Measurements from ENCODE around the gene ONECUT2.
"Not testable (repeated sequence)": the region's sequence is repeated elsewhere in the genome, so short reads cannot be mapped to it uniquely, and the experiment has no call there.

ONECUT2 gene

DNA sequence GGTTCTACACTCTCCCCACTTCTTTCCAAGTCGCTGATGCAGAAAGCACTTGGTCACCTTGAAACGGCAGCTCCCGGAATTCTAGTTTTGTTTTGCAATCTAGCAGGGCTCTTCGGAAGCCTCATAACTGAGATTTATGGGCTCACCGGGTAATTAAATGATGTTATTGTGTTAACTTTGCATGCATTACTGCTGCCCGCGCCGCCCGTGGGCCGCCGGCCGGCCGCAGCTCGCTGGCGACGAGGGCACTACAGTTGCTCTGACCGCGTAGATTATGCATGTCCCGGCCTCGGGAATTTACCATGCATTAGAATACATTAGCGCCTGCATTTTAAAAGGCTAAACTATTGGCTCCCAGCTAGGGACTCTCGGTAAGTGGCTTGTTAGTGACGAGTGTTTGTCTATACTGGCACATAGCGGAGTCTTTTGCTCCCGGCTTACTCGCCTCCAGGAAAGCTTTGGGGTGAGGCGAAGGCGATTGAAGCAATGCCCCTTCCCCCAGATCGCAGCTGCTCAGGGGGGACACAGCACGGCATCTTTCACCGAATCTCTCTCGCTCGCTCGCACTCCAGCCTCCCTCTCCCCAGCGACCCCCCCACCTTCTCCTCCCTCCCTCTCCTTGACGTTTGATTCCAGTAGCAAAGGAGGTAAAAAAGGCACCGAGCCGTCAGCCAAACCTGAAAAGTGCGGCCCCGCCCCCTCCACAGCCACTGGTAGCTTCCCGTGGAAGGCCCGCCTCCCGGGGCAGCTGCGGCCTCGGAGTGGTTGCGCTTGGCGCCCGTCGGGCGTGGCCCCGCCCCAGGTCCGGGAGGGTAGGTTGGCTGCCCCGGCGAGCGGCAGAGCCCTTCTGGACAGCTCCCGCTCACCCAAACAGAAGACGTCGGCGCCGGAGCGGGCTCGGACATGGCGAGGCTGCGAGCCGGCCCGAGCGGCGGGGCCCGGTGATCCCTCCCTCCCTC lies at the start of gene ONECUT2:
Gene ONECUT2 (plus strand): TSS at position 839 of the 959 bp plus-strand sequence. CDS start 343 bp downstream, outside the sequence.
- peak; percentile 93 for DNase-seq

DNA sequence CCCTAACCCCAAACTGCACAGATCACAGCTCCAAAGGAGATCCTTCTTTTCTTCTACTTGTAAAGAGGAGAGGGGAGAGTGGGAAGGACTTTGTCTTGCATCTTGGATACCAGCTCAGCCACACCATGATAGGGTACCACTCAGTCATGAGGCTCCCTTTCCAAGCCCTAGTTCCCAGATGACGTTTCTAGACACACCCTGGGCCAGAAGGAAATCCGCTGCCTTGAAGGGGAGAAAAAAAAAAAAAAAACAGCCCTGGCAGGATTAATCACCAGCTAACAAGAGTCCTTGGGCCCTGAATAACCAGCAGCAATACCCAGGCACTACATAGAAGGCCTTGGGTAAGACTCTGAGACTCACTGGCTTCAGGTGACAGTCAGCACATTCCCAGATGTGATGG lies 45.9 kb upstream of the ONECUT2 start:
- no peak for DNase-seq

DNA sequence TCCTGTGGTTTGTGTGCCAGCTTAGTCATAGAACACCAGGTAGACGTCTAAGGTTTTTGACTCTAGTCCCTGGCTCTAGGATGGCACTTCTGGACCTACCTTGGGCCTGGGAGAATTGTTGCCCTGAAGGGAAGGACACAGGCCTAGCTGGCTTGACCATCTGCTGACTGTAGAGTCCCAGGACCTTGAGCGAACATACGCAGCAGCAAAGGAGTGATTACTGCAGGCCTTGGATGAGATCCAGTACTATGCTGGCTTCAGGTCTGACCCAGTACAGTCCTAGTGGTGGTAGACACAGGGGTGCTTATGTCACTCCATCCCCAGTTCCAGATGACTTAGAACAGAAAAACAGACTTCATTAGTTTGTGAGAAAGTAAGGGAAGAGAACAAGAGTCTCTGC lies 45.1 kb upstream of the ONECUT2 start:
- no peak for DNase-seq

DNA sequence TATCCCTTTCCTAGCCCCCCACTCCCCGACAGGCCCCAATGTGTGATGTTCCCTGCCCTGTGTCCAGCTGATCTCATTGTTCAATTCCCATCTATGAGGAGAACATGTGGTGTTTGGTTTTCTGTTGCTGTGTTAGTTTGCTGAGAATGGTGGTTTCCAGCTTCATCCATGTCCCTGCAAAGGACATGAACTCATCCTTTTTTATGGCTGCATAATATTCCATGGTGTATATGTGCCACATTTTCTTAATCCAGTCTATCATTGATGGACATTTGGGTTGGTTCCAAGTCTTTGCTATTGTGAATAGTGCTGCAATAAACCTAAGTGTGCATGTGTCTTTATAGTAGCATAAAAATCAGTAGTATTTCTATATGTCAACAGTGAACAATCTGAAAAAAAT lies 40.4 kb upstream of the ONECUT2 start:
- not testable (repeated sequence) for DNase-seq

DNA sequence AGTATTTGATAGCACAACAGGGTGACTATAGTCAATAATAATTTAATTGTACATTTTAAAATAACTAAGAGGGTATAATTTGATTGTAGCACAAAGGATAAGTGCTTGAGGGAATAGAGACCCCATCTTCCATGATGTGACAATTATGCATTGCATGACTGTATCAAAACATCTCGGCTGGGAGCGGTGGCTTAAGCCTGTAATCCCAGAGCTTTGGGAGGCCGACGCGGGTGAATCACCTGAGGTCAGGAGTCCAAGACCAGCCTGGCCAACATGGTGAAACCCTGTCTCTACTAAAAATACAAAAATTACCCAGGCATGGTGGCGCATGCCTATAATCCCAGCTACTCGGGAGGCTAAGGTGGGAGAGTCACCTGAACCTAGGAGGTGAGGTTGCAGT lies 38.3 kb upstream of the ONECUT2 start:
- DNase-seq = not testable (repeated sequence)

DNA sequence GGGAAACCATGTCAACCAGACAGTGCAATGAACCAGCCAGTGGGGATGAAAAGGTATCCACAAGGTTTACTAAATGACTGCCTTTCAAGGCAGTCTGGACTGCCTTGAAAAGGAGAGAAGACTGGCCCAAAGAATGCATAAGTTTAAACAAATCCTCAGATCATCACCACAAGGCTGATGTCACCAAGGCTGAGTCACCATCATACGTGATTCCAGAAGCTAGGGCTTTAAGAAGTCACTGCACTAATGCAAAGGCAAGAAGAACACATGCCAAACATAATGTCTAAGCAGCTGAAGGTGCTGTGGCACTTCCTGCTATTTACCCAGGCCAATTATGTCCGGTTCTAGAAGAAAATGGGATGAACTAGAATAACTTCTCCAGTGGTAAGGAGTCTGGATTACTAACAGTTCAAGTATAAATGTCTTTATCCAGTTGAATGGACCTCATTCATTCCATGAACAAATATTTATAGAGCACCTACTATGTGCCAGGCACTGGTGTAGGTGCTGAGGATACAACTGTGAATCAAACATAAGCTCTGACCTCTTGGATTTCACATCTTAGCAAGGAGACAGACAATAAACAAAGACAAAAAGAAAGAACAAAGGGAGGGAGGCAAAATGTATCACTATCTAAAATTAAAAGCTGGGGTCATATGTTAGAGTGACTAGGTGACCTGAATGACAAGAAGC lies 37.6 kb upstream of the ONECUT2 start:
- DNase-seq = no peak

DNA sequence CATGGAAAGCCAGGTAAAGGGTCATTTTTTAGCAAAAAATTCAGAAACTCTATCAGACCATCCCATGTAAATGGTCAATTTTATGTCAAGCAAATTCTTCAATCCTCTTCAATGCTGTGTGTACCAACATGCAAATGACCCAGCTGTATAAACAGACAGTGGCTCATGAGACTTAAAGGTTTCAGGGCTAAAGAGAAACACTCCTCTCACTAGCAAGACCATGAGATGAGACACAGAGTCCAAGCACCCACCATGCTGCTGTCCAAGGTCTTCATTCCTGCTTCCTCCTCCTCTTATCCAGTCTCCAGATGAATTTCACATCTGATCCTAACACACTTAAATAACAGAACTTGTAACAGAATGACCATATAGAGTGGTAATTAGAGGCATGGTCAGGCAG lies 30.8 kb upstream of the ONECUT2 start:
- no peak for DNase-seq

DNA sequence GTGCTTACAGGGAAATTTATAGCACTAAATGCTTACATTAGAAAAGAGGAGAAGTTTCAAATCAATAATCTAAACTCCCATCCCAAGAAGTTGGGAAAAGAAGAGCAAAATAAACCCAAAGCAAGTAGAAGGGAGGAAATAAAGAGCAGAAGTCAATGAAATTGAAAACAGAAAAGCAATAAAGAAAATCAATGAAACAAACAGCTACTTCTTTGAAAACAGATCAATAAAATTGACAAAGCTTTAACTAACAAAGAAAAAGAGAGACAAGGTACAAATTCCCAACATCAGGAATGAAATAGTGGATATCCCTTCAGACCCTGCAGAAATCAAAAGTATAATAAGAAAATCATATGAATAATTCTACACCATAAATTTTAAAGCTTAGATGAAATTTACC lies 25.5 kb upstream of the ONECUT2 start:
- no peak for DNase-seq

DNA sequence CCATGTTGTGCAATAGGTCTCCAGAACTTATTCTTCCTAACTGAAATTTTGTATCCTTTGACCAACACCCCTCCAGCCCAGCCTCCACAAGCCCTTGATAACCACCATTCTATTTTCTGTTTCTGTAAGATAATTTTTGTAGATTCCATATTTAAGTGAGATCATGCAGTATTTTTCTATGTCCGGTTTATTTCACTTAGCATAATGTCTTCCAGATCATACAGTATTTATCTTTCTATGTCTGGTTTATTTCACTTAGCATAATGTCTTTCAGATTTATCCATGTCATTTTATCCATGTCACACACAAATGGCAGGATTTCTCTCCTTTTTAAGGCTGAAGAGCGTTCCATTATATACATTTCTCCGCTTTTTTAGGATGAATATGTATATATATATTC lies 24.4 kb upstream of the ONECUT2 start:
- DNase-seq = no peak

DNA sequence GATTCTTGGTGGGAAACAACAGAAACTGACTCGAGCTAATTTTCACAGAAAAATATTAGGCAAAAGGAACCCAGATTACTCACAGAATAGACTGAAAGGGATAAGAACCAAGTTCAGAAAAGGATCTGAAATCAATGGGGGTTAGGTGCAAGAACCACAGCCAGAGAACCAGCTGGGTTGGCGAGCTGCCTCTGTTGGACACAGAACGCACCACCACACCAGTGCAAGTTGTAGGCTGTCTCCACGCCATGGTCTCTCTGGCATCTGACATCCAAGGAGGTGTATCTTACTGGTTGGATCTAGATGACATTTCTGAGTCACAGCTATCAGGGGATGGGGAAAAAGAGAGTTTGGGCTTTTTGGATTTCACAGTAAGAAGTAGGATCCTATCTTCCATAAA lies 18.6 kb upstream of the ONECUT2 start:
- DNase-seq = no peak

DNA sequence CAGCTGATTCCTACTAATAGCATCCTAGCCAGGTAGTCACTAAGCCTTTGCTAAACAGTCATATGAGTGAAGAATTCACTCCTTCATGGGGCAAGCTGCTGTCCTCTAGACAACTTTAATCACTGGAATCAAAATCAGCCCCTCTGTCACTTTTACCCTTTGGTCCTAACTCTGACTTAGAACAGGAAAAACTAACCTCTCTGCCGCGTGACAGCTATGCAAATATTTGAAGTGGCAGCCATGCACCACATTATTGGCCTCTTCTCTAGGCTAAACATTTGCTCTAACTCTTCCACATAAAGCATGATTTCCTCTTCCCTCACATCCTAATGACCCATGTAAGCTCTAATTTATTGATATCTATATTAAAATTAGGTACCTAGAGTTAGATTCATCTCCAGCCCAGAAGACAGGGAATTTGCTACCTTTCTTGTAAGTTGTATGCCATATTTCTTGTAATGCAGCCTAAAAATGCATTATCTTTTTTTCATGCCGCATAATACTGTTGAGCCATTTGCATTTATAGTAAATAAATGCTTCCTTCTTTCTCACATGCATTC lies 12.8 kb upstream of the ONECUT2 start:
- DNase-seq = no peak

DNA sequence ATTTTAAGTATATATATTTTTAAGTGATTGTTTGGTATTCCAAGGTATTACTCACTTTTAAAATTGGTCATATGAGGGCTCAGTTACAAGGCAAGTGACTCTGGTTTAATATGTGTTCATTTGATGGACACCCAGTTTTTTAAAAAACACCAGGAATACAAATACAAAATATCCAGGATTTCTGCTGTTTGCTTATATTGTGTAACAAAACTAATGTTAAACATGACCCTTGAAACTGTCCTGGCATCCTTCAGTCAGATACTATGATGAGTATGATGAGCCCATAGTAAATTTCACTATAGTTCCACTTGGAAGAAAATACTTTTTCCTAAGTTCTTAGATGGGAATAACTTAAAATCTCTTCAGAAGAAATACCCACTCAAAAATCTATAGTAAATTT lies 11.4 kb upstream of the ONECUT2 start:
- no peak for DNase-seq

DNA sequence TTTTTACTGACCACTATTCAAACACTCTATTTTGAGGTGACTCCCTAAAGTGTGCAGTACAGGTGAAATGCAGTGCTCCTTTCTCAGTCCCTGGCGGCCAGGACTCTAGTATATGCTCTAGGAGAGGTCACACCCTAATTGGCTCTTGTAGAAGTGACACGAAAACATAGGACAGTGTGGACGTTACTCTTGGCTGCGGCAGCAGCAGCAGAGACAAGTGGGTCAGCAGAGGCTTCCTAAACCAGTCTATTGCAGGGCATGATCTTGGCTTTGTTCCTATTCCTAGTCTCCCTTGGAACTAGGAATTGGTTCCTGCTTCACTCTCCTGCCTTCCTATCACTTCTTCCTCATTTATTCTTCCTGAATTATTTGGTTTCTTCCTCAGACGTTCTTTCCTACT lies 10.1 kb upstream of the ONECUT2 start:
- no peak for DNase-seq

DNA sequence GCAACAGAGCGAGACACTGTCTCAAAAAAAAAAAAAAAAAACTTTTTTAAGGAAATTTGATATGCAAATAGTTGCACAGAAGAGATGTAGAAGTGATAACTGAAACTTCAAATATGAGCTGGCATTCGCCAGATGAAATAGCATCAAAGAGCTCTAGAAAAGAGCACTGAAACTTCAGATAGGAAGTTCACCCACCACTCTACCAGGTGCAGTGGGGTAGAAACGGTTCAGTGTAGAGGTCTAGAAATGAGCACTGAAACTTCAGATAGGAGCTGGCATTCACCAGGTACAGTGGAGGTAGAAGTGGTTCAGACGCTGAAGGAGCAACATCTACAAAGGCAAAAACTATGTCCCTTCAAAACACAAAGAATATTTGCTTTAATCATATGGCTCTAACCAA lies 9.0 kb upstream of the ONECUT2 start:
- DNase-seq = no peak

DNA sequence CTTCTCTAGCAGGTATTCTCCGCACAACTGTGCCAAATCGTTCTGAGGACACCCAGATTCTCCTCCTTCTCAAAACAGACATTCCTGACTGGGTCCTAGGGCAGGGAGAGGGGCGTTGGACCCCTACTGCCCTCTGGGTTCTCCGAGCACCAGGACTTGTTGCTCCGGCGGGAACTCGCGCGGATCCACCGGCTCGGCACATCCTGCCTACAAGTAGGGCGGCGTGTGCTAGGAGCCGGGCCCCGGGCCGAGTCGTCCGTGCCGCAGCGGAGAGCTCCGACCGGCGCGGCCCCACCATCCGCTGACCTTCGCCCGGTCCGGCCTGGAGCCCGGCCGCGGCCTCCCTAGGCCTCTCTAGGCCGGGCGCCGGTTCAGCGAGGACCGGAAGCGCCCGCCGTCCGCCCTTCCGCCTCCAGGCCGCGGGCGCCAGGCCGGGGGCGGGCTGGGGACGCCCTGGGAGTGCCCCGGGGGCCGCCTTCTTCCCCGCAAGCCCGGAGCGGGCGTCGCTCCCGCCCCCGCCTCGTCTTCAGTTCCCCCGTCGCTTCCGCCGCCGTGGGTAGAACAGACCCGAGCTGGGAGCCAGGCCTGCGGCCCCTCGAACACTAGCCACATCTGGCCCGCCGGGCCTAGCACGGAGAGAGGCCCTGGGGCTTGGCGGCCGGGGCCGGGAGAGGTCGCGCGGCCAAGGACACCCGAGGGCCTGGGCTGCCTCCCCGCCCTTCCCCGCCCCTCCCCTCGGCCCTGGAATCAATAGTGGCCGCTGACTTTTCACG lies 7.6 kb upstream of the ONECUT2 start:
- DNase-seq = no peak

DNA sequence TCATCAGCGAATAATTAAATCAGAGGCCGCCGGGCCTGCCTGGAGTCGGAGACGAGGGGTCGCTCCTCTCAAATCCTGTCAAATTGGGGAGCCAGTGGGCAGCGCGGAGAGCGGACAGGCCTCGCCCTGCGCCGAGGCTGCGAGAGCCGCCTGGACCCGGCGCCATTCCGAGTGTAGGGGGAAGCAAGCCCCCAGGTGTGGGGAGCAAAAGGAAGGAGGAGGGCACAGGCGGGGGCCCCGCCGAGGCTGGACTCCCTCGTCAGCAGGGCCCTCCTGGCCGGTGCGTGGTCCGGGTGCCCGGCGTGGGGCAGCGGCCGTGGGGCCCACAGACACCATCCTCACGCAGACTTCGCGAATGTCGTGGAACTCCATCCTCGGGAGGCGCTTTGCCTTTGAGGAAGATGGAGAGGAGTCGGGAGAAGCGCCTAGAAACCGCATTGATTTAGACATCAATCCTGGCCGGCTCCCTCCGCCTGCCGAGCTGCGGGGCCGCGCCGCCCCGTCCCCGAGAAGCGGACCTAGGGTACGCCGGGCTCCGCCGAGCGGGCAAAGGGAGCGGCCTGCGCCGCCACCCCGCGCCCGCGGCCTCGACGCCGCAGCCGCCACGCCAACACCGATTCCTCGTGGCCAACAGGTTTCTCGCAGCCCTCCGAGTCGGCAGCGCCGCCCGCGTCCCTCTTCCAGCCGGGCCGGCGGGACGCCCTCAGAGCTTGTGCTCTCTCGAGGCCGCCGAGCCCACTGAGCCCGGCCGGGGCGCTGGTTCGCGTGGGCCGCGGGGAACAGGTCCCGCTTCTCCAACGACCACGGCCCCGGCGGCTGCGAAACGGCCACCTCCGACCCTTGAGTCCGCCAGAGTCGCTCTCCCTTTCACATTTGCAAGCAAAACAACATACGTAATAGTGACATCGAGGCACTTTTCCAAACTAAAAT lies 6.7 kb upstream of the ONECUT2 start:
- DNase-seq = no peak

DNA sequence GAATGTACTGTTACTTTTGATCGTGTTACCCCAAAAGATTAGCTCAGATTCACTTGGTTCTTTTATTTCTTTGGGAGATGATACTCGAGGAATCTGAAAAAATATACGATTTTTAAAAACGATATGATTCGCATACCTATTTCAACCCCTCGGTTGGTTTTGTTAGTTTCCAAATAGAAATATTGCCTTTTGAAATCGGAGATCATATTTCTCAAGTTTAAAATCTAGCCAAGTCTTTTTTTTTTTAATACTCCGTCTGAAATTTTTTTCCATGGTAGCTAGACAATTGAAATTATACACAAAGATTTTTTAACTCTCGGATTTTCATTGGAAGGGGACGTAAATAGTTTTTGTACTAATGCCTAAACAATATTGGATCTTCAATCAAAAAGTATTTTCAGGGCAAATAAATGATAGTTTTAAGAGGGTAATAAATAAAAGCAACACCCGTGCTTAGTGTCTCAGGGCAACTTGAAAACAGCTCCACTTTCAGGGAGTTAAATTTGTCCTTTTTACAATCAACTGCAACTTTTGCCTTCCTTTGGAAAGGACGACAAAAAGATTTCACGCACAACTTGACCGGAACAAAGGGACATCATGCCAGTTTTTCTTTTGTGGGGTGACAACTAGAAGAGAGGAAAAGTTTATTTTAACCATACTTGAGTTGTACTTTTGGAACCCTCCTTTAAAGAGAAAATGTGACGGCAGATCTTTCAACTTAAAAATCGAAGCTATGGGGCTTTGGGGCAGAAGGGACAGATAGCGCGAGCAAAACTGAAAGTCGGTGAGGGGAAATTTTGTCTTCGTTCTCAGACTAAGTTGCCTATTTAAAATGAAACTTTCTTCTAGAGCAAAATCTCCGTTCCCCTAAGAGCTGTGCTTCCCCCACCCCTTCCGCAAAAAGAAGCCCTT lies 5.8 kb upstream of the ONECUT2 start:
- DNase-seq = no peak

DNA sequence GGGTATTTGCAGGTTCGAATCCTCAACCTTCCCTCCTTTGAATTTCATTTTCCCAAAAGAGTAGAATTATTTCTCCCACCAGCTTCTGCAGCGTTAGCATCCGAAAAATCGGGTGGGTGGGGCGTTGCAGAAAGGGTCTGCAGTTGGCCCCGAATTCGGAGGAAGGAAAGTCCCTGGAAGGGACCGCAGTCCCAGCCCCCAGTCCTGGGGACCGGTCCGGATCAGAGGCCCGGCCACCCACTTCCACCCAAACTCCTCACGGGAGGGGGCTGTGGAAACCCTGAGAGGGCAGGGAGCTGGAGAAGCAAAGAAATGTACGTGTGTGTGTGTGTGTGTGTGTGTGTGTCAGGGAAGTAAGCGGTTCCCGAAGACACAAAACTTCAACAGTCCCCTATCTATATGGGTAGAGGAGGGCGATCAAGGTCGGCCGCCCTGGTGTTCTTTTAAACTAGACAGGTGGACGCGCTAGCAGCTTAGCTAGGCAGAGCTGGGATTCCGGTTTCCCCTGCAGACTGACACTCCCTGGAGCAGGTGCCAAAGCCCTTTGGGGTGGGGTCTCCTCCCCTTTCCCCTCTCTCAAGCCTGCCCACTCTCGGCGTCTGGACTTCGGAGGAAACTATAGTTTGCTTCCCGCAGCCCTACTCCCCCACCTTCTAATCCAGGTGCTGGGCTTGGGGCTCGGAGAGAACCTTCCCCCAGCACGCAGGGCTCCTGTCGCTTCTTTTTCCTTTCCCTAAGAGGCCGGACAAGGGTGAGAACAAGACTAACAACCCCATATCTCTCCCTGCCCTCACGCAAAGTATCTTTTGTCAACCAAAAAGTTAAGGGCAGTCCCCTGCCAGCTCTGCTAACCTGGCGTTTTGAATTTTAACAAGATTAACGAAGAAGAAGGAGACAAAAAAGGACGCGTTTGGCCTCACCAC lies 4.8 kb upstream of the ONECUT2 start:
- no peak for DNase-seq

DNA sequence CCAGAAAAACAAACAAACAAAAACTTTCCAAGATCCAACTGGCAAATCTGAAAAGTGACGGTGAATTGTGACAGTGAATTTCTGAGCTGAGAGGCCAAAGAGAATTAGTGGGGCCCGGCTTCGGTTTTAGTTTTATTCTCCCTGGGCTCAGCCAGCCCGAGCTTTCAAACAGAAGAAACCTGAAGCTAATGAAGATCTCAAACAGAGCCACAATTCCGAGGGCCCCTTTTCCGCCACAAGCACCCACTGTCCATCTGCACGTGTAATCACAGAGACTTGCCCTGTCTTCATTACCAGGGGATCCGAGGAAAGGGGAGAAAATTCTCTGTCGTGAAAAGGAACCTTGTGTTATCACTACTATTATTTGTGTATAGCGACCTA lies 4.2 kb upstream of the ONECUT2 start:
- no peak for DNase-seq
